ENCODE measurements around the gene FBXO22.
A peak's percentile ranks its signal among the peaks of the same experiment; 100 is the strongest.
"Not testable (repeated sequence)": the region's sequence is repeated elsewhere in the genome, so short reads cannot be mapped to it uniquely, and the experiment has no call there.

FBXO22 gene

DNA sequence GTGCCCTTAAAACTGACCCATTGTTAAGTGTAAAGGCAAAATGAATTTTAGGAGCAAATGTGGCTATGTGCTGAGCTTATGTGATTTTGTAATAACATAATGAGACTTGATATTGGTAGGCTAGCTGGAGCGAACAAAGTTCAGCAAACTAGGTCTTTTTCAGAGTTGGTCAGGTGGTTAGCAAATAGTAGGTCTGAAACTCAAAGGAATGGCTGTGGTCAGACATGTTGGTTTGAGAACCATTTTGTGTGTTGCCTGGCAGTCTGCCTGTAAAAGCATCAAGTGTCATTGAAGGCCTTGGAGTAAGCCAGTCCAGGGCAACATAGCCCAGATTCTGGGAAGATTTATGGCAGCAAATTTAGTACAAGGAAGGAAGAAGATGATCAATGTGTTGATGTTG lies 16.4 kb downstream of the FBXO22 start:
- DNase-seq (ENCODE audit: low spot score), result no peak

DNA sequence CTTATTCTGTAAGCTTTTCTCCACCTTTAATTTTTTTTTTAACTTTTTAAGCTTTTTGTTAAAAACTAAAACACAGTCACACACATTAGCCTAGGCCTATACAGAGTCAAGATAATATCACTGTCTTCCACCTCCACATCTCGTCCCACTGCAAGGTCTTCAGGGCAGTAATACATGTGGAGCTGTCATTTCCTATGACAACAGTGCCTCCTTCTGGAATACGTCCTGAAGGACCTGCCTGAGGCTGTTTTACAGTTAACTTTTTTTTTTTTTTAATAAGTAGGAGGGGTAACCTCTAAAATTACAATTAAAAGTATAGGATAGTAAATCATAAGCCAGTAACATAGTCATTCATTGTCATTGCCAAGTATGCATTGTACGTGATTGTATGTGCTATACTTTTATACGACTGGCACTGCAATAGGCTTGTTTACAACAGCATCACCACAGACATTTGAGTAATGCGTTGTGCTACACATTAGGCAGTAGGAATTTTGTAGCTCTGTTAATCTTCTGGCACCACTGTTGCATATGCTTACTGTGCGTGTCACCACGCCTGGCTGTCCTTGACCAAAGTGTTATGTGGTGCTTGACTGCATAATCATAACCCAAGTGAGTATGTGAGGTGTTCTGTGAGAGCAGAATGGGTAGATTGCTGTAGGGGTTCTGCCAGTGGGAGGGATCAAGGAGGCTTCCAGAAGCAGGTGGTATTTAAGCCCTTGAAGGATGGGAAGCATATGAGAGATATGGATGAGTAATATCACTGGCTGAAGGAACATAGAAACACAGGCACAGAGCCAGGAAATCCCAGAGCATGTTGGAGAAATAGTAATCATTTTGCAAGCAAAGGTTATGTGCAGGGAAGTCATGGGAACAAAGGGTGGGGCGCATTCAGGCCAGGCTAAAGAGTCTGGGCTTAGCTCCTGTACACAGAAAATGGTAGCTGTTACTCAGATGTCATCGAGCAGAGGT lies 18.3 kb downstream of the FBXO22 start:
- peak; percentile 49 for DNase-seq (ENCODE audit: low spot score)

DNA sequence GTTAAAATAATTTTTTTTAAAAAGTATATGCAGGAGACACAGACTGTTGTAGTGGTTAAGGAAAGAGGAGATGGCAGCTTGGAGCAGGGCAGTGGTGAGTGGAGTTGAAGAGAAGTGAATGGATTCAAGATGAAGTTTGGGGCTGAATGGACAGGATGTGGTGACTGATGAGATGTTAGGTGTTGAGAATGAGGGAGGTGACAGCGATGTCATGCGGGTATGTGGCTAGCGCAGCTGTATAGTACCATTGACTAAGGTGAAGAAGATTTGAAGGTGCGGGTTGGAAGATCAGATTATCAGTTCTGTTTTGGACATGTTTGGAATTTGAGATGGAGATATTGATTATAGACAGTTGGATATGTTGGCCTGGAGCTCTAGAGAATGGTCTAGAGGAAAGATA lies 20.1 kb downstream of the FBXO22 start:
- no peak for DNase-seq (ENCODE audit: low spot score)

GRCh38 chr15:75924576-75924975 lies 20.9 kb downstream of the FBXO22 start:
- no peak for DNase-seq (ENCODE audit: low spot score)

DNA sequence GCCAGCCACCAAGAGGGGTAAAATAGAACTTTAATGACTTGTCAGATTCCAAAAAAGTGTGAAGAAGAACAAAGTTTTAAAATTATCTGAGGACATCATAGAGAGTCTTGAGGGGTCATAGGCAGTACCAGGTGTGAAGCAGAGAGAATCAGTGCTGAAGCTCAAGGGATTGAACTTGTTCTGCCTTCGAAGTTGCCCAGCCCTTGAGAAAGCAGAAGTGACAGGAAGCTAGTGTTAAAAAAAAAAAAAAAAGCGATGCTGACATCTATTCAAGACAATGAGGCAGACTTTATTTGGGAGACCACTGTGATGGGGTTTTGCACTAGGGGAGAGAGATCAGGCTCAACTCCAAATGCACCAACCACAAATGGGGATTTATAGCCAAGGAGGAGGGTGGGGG lies 21.8 kb downstream of the FBXO22 start:
- DNase-seq (ENCODE audit: low spot score), result no peak

- DNase-seq (ENCODE audit: low spot score), result no peak
These were observed 23.3 kb downstream of the FBXO22 start for GRCh38 chr15:75926931-75927330.

GRCh38 chr15:75927601-75928000 lies 23.9 kb downstream of the FBXO22 start:
- DNase-seq (ENCODE audit: low spot score), result no peak

- DNase-seq (ENCODE audit: low spot score), result no peak
These were observed 25.3 kb downstream of the FBXO22 start for GRCh38 chr15:75928680-75929608.

GRCh38 chr15:75929799-75930565 lies 26.3 kb downstream of the FBXO22 start:
- DNase-seq (ENCODE audit: low spot score), result no peak

- DNase-seq (ENCODE audit: low spot score), result no peak
These were observed 27.2 kb downstream of the FBXO22 start for GRCh38 chr15:75930866-75931265.

- no peak for DNase-seq (ENCODE audit: low spot score)
These were observed 38.8 kb downstream of the FBXO22 start for GRCh38 chr15:75942464-75942863.

DNA sequence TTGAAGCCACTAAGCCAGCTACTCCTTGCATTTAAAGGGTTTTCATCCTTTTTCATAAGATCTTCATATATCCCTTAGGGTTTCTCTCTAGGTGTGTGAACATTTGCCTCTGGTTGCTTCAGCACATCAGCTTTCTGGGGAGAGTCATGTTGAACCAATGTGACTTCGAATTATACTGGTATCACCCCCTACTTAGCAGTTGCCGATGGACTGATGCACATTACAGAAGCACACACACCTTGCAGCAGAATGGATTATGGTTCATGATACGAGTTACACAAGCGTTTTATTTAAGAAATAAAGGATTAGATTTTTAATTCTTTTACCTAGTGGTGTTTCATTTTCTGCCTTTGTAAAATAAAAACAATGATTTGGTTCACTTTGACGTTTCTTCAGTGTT lies 39.6 kb downstream of the FBXO22 start:
- DNase-seq (ENCODE audit: low spot score), result no peak

DNA sequence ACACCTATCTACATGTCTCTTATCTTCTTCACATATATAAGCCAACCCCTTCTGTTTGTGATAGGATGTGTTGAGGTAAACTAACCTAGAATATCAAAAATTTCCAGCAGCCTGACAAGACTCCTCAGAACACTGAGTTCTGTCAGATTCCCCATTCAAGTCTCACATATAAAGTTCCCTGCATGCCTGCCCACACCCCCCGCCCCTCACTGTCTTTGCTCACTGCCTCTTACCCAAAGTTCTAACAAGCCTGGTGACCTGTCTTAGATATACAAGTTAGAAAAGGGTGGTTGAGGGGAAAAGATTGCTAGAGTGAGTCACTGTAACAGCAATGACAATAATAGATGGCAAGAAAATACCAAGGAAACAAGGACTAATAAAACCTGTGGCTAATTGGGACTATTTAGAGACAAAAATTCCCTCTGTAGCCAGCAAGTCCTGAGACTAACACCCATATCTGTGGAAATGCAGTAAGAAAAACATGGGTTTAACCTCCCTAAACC lies 40.1 kb downstream of the FBXO22 start:
- no peak for DNase-seq (ENCODE audit: low spot score)

- DNase-seq (ENCODE audit: low spot score), result peak; percentile 45
These were observed 42.3 kb downstream of the FBXO22 start for GRCh38 chr15:75945953-75946352.

GRCh38 chr15:75947092-75947491 lies 43.4 kb downstream of the FBXO22 start:
- DNase-seq (ENCODE audit: low spot score), result no peak

DNA sequence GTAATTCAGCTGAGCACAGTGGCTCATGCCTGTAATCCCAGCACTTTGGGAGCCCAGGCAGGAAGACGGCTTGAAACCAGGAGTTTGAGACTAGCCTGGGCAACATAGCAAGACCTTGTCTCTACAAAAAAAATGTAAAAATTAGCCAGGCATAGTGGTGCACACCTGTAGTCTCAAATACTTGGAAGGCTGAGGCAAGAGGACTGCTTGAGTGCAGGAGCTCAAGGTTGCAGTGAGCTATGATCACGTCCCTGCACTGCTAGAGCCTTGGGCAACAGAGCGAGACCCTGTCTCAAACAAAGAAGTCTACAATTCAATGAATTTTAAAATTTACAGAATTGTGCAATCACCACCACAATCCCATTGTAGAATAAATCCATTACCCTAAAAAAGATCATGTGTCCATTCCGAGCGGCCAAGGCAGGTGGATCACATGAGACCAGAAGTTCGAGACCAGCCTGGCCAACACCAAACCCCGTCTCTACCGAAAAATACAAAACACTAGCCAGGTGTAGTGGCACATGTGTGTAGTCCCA lies 45.2 kb downstream of the FBXO22 start:
- DNase-seq (ENCODE audit: low spot score), result no peak

- DNase-seq (ENCODE audit: low spot score), result no peak
These were observed 48.8 kb downstream of the FBXO22 start for GRCh38 chr15:75952525-75952924.

- DNase-seq (ENCODE audit: low spot score), result no peak
These were observed 52.0 kb downstream of the FBXO22 start for GRCh38 chr15:75955720-75956119.

DNA sequence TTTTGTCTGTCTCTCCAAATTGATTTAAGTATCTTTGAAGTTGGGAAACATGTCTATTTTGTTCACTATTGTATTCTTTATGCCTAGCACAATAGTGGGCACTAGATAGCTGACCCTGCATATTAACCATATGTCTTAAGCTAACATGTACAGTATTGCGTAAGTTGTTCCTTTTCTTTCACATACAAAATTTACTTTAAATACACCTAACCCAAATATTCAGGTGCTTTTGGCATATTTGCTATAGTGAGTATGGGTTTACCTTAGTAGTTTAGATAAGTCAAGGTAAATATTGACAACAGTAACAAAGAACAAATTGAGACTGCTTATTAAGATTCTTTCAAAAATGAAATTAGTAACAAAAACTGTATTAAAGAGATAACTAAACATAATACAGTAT lies 57.7 kb downstream of the FBXO22 start:
- DNase-seq (ENCODE audit: low spot score), result no peak

GRCh38 chr15:75966073-75966472 lies 62.4 kb downstream of the FBXO22 start:
- DNase-seq (ENCODE audit: low spot score), result no peak

GRCh38 chr15:75976766-75977165 lies 73.1 kb downstream of the FBXO22 start:
- not testable (repeated sequence) for DNase-seq (ENCODE audit: low spot score)
